HG02938 (cell line): ENCODE data around the gene BRF1.

Source experiments
- ATAC-seq: cut with Tn5 transposase; IDR thresholded peaks from one replicate; pipeline ENCODE4 v1.9.1; 2021; ENCODE audit warnings: mild to moderate bottlenecking, moderate library complexity; ENCODE audit not compliant: unreplicated experiment

Gene BRF1

GRCh38 chr14:105197211-105197641, 103.6 kb downstream of the BRF1 start:
- no peak for ATAC-seq

DNA sequence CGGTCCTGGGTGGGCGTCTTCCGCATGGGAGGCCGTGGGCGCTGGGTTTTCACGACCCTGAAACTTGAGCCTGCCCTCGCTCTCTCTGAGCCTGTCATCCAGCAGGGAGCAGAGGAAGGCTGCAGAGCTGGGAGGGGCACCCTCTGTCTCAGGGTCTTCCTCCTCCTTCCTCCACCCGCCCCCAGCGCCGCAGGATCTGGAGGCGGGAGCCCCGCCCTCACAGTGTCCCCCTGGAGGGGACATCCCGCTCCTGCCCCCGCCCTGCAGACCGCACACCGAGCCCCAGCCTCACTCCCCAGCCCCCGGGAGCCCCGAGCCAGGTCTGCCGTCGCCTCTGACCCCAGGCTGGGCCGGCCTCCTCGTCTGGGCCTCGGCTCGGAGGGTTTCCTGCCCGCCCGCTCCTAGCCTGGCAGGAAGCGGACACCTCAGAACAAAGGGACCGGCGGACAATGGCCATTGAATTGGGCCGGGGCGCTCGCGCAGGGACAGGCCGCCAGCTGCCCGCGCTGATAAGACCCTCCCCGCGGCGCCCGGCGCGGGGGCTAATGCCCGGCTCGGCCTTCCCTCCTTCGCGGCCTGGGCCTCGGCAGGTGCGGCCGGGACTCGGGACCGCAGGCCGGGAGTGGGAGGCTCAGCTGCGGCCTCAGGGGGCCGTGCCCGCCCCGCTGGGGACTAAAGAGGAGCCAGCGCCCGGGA, 104.4 kb downstream of the BRF1 start:
- no peak for ATAC-seq

GRCh38 chr14:105195522-105196264, 105.1 kb downstream of the BRF1 start:
- ATAC-seq, result no peak

GRCh38 chr14:105195051-105195450, 105.8 kb downstream of the BRF1 start:
- no peak for ATAC-seq

DNA sequence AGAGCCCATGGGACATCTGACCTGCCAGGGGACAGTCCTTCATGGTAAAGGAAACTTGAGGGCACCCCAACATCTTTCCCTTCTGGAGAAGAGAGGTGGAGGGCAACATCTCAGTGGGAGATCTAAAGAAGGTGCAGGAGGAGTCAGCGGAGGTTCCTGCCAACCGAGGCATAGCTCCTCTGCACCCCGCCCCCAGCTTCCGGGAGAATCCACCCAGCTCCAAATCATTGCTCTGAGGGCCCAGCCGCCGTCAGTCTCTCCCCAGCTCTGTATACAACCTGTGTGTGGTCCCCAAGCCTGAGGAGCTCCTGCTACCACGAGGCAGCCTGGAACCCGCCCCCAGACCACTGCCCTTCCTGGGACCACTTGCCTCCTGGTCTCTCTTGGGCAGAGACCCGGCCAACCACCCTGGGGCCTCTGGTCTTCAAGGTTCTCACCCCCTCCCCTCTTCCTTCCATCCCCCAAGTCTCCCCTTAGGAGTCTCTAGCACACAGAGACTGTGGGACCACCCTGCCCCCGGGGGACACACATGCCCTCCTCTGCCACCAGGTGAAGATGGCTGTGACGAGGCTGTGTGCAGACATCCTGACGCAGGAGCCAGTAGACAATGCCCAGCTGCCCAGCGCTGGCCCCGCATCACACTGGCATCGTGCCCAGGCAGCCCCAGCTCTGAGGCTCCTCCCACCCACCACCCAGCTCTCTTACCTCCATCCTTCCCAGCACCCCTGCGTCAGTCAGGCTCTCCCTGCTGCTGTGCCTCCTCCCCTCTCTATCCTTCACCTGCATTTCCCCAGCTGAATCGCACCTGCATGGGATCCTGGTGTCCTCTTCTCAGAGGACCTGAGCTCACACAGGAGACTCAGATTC, 106.7 kb downstream of the BRF1 start:
- no peak for ATAC-seq

GRCh38 chr14:105192866-105193731, 107.7 kb downstream of the BRF1 start:
- no peak for ATAC-seq

- no peak for ATAC-seq
Observed at GRCh38 chr14:105187935-105188524, 112.8 kb downstream of the BRF1 start.

DNA sequence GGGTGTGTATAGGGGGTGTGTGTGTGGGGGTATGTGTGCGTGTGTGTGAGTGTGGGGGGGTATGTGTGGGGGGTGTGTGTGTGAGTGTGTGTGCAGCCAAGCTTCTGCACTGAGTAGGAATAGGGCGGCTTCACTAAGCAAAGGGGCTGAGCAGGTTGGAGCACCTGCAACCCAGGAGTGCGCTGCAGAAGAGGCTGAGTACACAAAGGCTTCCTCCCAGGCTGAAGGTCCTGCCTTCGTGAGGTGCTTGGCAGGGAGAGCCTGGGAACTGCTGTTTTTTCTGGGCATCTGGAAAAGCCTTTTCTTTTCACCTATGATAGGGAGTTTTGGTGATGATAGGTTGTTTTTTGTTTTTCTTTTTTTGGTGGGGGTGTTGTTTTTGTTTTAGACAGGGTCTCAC, 113.7 kb downstream of the BRF1 start:
- no peak for ATAC-seq

- ATAC-seq, result no peak
Observed at GRCh38 chr14:105185973-105186372, 114.8 kb downstream of the BRF1 start.

DNA sequence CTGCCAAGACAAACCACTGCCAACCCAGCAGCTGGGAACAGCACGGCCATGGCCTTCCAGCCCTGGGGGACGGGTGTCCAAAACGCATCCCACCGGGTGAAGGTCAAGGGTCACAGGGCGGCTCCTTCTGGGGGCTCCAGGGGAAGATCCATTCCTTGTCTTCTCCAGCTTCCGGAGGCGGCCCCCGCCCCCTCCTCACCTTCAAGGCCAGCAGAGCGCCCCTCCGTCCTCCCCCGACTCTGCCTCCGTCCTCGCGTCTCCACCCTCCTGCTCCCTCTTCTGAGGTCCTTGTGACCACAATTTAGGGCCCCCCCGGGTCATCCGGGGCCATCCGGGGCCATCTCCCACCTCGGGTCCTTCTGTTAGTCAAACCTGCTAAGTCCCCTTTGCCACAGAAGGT, 115.8 kb downstream of the BRF1 start:
- no peak for ATAC-seq

- ATAC-seq, result no peak
Observed at GRCh38 chr14:105184461-105184860, 116.3 kb downstream of the BRF1 start.

- no peak for ATAC-seq
Observed at GRCh38 chr14:105182296-105183020, 118.3 kb downstream of the BRF1 start.

DNA sequence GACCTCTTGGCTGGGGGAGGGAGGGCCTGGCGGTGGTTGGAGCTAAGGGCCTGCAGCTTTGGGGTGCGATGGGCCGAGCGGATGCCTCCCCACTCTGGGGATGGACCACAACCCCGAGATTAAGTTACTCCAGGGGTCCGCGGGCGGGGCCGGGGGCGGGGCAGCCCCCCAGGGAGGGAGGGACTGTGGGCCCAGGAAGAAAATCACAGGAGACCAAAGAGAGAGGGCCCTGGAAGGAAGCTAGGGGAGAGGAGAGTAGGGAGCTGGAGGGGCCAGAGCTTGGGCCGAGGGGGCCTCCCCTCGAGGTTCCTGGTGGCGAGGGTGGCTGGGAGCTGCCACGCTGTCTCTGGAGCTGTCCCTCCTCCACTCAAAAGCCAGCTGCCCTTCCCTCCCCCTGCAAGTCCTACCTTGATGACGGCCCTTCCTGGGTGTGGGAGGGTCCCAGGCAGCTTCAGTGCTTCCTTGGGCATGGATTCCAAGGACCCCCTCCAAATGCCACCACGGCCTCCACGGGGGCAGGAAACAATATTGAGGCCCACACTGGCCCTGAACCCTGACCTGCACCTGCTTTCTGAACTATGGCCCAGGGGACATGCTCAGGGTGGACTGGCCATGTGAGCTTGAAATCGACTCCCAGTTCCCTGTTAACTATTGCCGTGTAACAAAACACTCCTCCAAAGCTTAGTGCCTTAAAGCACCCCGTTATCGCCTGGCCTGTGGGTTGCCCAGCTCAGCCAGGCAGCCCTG, 119.1 kb downstream of the BRF1 start:
- ATAC-seq, result no peak

- ATAC-seq, result no peak
Observed at GRCh38 chr14:105180592-105181548, 119.9 kb downstream of the BRF1 start, which contains the start of gene NUDT14. NUDT14 (minus strand) TSS chr14:105181312; CDS start chr14:105181209, 103 bp downstream.

DNA sequence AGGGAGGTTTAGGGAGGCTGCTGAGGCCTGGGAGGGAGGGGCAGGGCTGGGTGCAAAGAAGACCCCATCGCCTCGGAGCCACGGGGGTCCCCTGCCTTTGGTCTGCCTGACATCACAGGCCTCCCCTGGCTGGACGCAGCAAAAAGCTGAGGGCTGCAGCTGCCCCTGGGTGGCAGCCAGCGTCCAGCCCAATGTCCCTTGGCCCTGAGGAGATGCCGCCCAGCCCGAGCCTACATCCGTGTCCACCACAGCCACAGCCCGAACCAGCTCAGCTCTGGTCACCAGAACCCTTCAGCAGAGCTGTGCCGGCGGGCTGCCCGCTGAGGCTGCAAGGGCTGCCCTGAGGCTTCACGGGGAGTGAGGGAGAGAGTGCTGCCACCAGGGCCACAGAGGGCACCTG, 121.6 kb downstream of the BRF1 start:
- no peak for ATAC-seq

DNA sequence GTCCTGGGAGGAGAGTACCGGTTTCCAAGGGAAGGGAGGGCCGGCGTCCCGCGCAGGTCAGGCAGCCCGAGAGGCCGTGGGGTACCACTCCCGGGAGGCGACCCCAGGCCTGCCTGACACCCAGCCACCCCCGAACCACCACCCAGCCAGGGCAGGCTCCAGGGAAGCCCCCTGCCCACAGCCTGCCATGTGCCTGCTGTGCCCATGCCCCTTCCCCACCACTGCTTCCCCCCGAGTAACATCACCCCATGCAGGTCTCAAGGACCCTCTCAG, 122.0 kb downstream of the BRF1 start:
- no peak for ATAC-seq

DNA sequence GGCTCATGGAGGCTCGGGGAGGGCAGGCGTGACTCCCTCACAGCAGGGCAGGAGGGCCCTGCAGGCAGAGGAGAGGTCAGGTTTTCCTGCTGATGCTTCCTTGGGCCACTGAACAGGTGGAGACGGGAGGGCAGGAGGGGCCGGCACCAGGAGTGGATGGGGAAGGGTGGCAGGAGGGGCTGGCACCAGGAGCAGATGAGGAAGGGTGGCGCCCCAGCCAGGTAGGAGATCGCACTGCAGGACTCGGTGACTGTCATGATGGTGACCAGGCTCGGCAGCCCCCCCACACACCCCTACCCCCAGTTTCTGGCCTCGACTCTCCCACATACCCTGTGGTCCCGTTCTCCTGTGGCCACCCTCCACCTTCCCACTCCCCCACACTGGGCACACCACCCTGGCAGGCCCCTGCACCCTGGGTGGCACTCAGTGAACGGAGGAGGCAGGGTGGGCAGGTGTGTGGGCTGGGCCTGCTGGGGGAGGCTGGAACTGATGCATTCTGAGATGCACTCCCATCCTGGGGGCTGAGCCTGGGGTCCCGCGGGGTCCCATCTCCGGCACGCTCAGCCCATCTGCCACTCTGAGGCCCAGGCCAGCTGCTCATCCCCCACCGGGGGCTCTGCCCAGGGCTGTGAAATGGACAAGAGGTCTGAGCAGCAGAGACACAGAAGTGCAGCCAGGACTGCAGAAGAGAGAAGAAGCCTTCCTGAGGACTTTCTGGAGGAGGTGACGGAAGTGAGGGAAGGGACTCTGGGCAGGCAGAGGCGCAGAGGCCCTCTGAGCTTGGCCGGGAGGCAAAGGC, 122.5 kb downstream of the BRF1 start:
- ATAC-seq, result no peak
